ENCODE data around the gene LCORL.

The LCORL gene

GRCh38 chr4:17812801-17813200 is 208.8 kb downstream of the LCORL start:
- TF ChIP-seq CTCF (conservative IDR thresholded peaks at IDR 0.05; ENCODE audit: low read depth, low read length): no peak
- peak overlapping the region; percentile 91 for H3K4me3 ChIP-seq (ENCODE audit: low read length)
- DNase-seq (ENCODE audit: low read depth): no peak

DNA sequence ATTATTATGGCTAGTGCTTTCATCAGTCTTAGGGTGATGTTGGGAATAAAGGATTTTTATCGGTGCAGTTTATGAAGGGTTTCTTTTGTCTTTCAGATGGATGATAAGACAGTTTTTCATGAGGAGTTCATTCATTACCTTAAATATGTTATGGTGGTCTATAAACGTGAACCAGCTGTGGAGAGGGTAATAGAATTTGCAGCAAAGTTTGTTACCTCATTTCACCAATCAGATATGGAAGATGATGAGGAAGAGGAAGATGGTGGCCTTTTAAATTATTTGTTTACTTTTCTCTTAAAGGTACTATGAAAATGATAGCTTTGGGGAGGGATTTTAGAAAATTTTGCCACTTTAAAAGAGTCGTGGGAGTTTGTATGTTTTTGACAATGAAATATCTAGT is 209.4 kb downstream of the LCORL start:
- no peak for DNase-seq (ENCODE audit: low read depth)
- peak overlapping the region; percentile 91 for H3K4me3 ChIP-seq (ENCODE audit: low read length)
- TF ChIP-seq CTCF (conservative IDR thresholded peaks at IDR 0.05; ENCODE audit: low read depth, low read length): no peak

DNA sequence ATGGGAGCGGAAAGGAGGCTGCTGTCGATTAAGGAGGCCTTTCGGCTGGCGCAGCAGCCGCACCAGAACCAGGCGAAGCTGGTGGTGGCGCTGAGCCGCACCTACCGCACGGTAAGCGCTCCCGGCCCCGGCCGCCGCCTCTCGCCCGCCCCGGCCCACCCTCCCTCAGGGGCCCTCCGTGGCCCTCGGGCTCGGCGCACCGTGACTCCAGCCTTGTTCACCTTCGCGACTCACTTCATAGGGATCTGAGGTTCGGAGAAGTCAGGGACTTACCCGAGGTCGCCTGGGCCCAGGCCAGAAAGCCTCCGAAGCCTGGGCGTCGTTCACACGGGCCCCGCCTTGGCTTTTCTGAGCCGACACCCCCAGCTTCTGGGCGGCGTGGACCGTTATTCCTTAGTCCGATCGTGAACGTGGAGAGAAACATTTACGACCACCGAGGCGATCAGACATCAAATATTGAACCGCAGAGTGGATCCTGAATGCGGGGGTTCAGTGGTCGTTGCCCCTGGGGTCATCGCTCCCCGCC is 210.4 kb downstream of the LCORL start:
- DNase-seq (ENCODE audit: low read depth): no peak
- TF ChIP-seq CTCF (conservative IDR thresholded peaks at IDR 0.05; ENCODE audit: low read depth, low read length): no peak
- peak overlapping the region; percentile 91 for H3K4me3 ChIP-seq (ENCODE audit: low read length)

DNA sequence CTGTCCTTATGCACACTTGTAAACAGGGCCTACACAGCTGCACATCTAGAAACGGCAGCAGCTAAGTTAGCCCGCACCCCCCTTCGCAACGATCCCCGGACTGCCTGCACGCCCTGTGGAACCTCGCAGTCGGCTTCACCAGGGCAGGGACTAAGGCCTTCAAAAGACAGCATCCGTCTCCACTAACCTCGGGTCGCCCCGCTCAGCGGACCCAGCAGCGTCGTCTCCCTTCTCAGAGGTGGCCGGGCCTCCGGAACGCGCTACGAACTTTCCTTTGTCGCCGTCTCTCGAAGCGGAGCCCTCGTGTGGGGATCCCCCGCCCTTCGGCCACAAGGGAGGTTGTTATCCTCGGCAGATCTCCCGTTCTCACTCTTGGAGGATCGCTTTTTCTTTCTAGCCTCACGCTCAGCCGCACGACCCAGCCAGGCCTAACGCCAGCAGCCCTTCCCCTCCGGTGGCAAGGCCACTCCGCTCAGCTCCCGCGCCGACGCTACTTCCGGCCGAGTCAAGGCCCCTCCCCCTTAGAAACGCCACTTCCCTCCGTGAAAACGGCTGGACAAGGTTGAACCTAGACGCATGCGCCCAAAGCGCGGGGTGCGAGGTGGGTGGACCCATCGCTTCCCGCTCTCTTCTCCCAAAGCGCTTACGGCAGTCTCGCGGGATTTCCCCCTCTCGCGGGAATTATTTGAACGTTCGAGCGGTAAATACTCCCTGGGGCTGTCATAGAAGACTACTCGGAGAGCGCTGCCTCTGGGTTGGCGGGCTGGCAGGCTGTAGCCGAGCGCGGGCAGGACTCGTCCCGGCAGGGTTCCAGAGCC is 211.1 kb downstream of the LCORL start, which contains the start of the genes DCAF16 and NCAPG:
TSS of gene DCAF16 (minus strand) at position 498 of the 818 bp plus-strand sequence. CDS start 6,616 bp downstream, outside the sequence.
TSS of gene NCAPG (plus strand) at position 720 of the 818 bp plus-strand sequence. CDS start 99 bp downstream, outside the sequence.
- TF ChIP-seq CTCF (conservative IDR thresholded peaks at IDR 0.05; ENCODE audit: low read depth, low read length): no peak
- peak within 1 kb of the TSS; percentile 91 for H3K4me3 ChIP-seq (ENCODE audit: low read length)
- peak; percentile 97 for DNase-seq (ENCODE audit: low read depth)

DNA sequence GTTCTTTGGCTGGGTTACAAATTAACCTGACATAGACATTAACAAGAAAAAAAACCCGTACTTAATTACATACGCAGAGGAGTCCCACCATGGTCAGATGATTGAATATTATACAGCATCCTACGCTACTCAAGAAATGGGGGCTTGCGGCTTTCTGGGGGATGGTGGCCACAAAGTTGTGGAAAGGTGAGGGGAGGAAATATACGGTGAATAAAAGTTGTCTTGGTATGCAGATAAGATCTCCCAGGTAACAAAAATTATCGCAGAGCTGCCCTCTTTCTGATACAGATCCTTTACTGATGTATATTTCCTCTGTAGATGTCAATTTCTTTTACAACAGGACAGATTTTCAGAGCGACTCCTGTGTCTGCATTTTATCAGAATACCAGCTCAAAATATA is 211.9 kb downstream of the LCORL start:
- no peak for DNase-seq (ENCODE audit: low read depth)

DNA sequence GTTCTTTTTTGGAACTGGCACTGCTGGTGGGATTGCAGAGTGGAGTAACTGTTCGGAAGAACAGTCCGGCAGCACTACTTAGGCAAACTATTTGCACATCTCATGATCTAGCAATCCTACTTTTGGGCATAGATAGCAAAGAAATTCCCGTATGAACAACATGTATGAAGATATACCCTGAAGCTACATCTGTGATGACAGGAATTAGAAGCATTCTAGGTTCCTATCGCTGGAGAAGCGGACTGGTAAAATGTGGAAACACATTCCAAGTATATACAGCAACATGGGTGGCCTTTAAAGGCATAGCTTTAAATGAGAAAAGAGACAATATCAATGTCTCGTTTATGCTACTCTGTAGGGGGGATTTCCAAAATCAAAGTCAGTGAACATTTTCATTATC is 214.1 kb downstream of the LCORL start:
- DNase-seq (ENCODE audit: low read depth): no peak
- peak overlapping the region; percentile 36 for H3K4me3 ChIP-seq (ENCODE audit: low read length)
- no peak for TF ChIP-seq CTCF (conservative IDR thresholded peaks at IDR 0.05; ENCODE audit: low read depth, low read length)

More for the DNA sequence above, 211.9 kb downstream of the LCORL start:
- peak overlapping the region; percentile 91 for H3K4me3 ChIP-seq (ENCODE audit: low read length)
- no peak for TF ChIP-seq CTCF (conservative IDR thresholded peaks at IDR 0.05; ENCODE audit: low read depth, low read length)
